H9 (cell line): ENCODE data around the gene PNKD. TPM values are rescaled to one million over a fixed set of nuclear protein-coding genes. Genes with fewer than 3 reads are reported as not detected.

Experiments used
- DNase-seq: peaks from one replicate; pipeline ENCODE4 v3.0.0-alpha.2; 2017
- H2AFZ ChIP-seq: one replicate; pipeline ENCODE4 v1.6.1; 2013; ENCODE audit warnings: mild to moderate bottlenecking, low read length, control low read depth, moderate library complexity
- H2AK5ac ChIP-seq: 2 replicates; pipeline ENCODE4 v1.6.1; 2013; ENCODE audit warnings: low read length, control low read depth, mixed read lengths; ENCODE audit not compliant: insufficient read length
- H2BK120ac ChIP-seq: one replicate; pipeline ENCODE4 v1.6.1; 2013; ENCODE audit warnings: low read depth, mild to moderate bottlenecking, low read length, control low read depth, inconsistent platforms; ENCODE audit not compliant: poor library complexity, severe bottlenecking
- H2BK12ac ChIP-seq: 2 replicates; pipeline ENCODE4 v1.6.1; 2013; ENCODE audit warnings: low read length, control low read depth, mixed read lengths, low read depth; ENCODE audit not compliant: insufficient read length
- H2BK15ac ChIP-seq: 2 replicates; pipeline ENCODE4 v1.6.1; 2013; ENCODE audit warnings: low read depth, low read length, control low read depth
- H2BK20ac ChIP-seq: one replicate; pipeline ENCODE4 v1.6.1; 2013; ENCODE audit warnings: low read depth, mild to moderate bottlenecking, low read length, control low read depth, inconsistent platforms; ENCODE audit not compliant: poor library complexity, severe bottlenecking
- H2BK5ac ChIP-seq: 2 replicates; pipeline ENCODE4 v1.6.1; 2013; ENCODE audit warnings: low read length, control low read depth, mixed read lengths; ENCODE audit not compliant: insufficient read length
- H3K14ac ChIP-seq: 2 replicates; pipeline ENCODE4 v1.6.1; 2013; ENCODE audit warnings: low read length, control low read depth; ENCODE audit not compliant: insufficient read depth
- H3K18ac ChIP-seq: 2 replicates; pipeline ENCODE4 v1.6.1; 2013; ENCODE audit warnings: low read depth, mild to moderate bottlenecking, mixed read lengths, low read length, control low read depth; ENCODE audit not compliant: insufficient read length
- H3K23ac ChIP-seq: 2 replicates; pipeline ENCODE4 v1.6.1; 2013; ENCODE audit warnings: low read length, control low read depth, mixed read lengths, low read depth; ENCODE audit not compliant: insufficient read length
- H3K23me2 ChIP-seq: 2 replicates; pipeline ENCODE4 v1.6.1; 2013; ENCODE audit warnings: low read depth, mild to moderate bottlenecking, mixed read lengths, low read length, control low read depth; ENCODE audit not compliant: insufficient read length, poor library complexity, severe bottlenecking
- H3K27ac ChIP-seq: 2 replicates; pipeline ENCODE4 v1.5.1; 2013; ENCODE audit warnings: low read length, control low read depth, mixed read lengths, low read depth; ENCODE audit not compliant: insufficient read length
- H3K27me3 ChIP-seq: 2 replicates; pipeline ENCODE4 v1.6.1; 2013; ENCODE audit warnings: low read length, control low read depth, inconsistent platforms; ENCODE audit not compliant: insufficient read depth
- H3K4ac ChIP-seq: 2 replicates; pipeline ENCODE4 v1.6.1; 2013; ENCODE audit warnings: low read depth, mild to moderate bottlenecking, control low read depth, inconsistent platforms, low read length, moderate library complexity
- H3K4me1 ChIP-seq: 2 replicates; pipeline ENCODE4 v1.6.1; 2013; ENCODE audit warnings: low read length, control low read depth, inconsistent platforms; ENCODE audit not compliant: insufficient read depth
- H3K4me2 ChIP-seq: 2 replicates; pipeline ENCODE4 v1.6.1; 2013; ENCODE audit warnings: low read length, control low read depth, mixed read lengths; ENCODE audit not compliant: insufficient read length, insufficient read depth
- H3K56ac ChIP-seq: 2 replicates; pipeline ENCODE4 v1.6.1; 2013; ENCODE audit warnings: low read depth, mild to moderate bottlenecking, mixed read lengths, low read length, control low read depth; ENCODE audit not compliant: insufficient read length
- H3K79me1 ChIP-seq: 2 replicates; pipeline ENCODE4 v1.6.1; 2013; ENCODE audit warnings: low read depth, mild to moderate bottlenecking, moderate library complexity, low read length, control low read depth, inconsistent platforms; ENCODE audit not compliant: insufficient read depth, poor library complexity, severe bottlenecking
- H3K79me2 ChIP-seq: 2 replicates; pipeline ENCODE4 v1.6.1; 2013; ENCODE audit warnings: low read length, control low read depth, inconsistent platforms; ENCODE audit not compliant: insufficient read depth
- H3K9ac ChIP-seq: 2 replicates; pipeline ENCODE4 v1.6.1; 2013; ENCODE audit warnings: low read length, control low read depth, mixed read lengths; ENCODE audit not compliant: insufficient read length; ENCODE audit errors: extremely low read depth
- H3K9me3 ChIP-seq: one replicate; pipeline ENCODE4 v1.6.1; 2013; ENCODE audit warnings: low read depth, low read length, inconsistent platforms; ENCODE audit not compliant: control insufficient read depth
- H3T11ph ChIP-seq: one replicate; pipeline ENCODE4 v1.6.1; 2013; ENCODE audit warnings: mild to moderate bottlenecking, low read length, control low read depth, inconsistent platforms
- H4K20me1 ChIP-seq: one replicate; pipeline ENCODE4 v1.6.1; 2013; ENCODE audit not compliant: control insufficient read depth, insufficient read length, insufficient read depth
- H4K5ac ChIP-seq: 2 replicates; pipeline ENCODE4 v1.6.1; 2013; ENCODE audit warnings: low read depth, mild to moderate bottlenecking, mixed read lengths, low read length, control low read depth; ENCODE audit not compliant: insufficient read length
- H4K8ac ChIP-seq: replicated peaks from 2 replicates; pipeline ENCODE4 v1.6.1; 2013; ENCODE audit warnings: low read length, control low read depth, mixed read lengths, low read depth; ENCODE audit not compliant: insufficient read length
- H4K91ac ChIP-seq: 2 replicates; pipeline ENCODE4 v1.6.1; 2013; ENCODE audit warnings: low read depth, mild to moderate bottlenecking, moderate library complexity, mixed read lengths, low read length, control low read depth; ENCODE audit not compliant: insufficient read length
- H3K27ac Mint-ChIP-seq, 3 experiments: 2 replicates in 2 of 3; 3 replicates in 1 of 3; pipeline ENCODE4 v1.8.0; 2020 to 2021; ENCODE audit warnings: mixed read lengths in 3 of 3, mild to moderate bottlenecking in 1 of 3, moderate library complexity in 1 of 3
- H3K27me3 Mint-ChIP-seq: 2 replicates; pipeline ENCODE4 v1.8.0; 2021; ENCODE audit warnings: low read depth, mild to moderate bottlenecking, moderate library complexity, mixed read lengths
- H3K36me3 Mint-ChIP-seq, 3 experiments: 2 replicates in 2 of 3; 3 replicates in 1 of 3; pipeline ENCODE4 v1.8.0; 2020 to 2021; ENCODE audit warnings: low read depth in 3 of 3, mixed read lengths in 3 of 3; ENCODE audit not compliant: insufficient read depth in 1 of 3
- H3K4me1 Mint-ChIP-seq, 2 experiments: 2 replicates each; pipeline ENCODE4 v1.8.0; 2020; ENCODE audit warnings: mixed read lengths in 2 of 2
- H3K4me3 Mint-ChIP-seq, 2 experiments: 2 replicates in 1 of 2; 3 replicates in 1 of 2; pipeline ENCODE4 v1.8.0; 2020 to 2021; ENCODE audit warnings: mild to moderate bottlenecking in 2 of 2, mixed read lengths in 2 of 2, moderate library complexity in 1 of 2
- H3K9me3 Mint-ChIP-seq, 2 experiments: 2 replicates in 1 of 2; 3 replicates in 1 of 2; pipeline ENCODE4 v1.8.0; 2020; ENCODE audit warnings: mild to moderate bottlenecking in 2 of 2, mixed read lengths in 2 of 2, moderate library complexity in 1 of 2
- CTCF ChIP-seq: fragments of 200-600 bp; sonication (generic); conservative IDR thresholded peaks from 3 replicates; pipeline ENCODE4 v1.8.0; 2021; ENCODE audit warnings: antibody characterized with exemption, mild to moderate bottlenecking
- WGBS: extraction: QIAGEN DNeasy Blood & Tissue Kit; methylation state at CpG from one replicate; pipeline ENCODE4 v1.1.7; 2013; ENCODE audit warnings: missing lambda C conversion rate, low lambda C conversion rate, mixed read lengths; ENCODE audit not compliant: insufficient read length; ENCODE audit errors: extremely low coverage; 5-methylcytosine and 5-hydroxymethylcytosine counted together
- total RNA-seq: library from RNA; stranded (reverse); gene quantifications from 2 replicates; pipeline ENCODE4 v1.2.1, GENCODE V29; 2021

The PNKD gene
- total RNA-seq, 1 experiment from 2014 or later = 31.6 TPM

GRCh38 chr2:218223046-218223445 lies 47.3 kb upstream of the PNKD start:
- H3K4me1 Mint-ChIP-seq = peaks cover 21 to 23% of the 10 kb centered on the region in 2 experiments

More at GRCh38 chr2:218223046-218223445, 47.3 kb upstream of the PNKD start:
- H2AFZ ChIP-seq = no peak overlapping the region
- no peak overlapping the region for H4K5ac ChIP-seq
- no peak for TF ChIP-seq CTCF
- H3K9me3 ChIP-seq = no peaks in the 10 kb centered on the region
- H2BK12ac ChIP-seq = no peak overlapping the region
- no peak overlapping the region for H2BK120ac ChIP-seq
- no peak overlapping the region for H3K18ac ChIP-seq
- H3K79me2 ChIP-seq = peaks cover 44% of the 10 kb centered on the region
- no peak overlapping the region for H3K56ac ChIP-seq
- Mint-ChIP-seq H3K36me3 (peaks cover 5 to 52% (median 51%) of the 10 kb centered on the region in 3 experiments; a peak in 5 of 7 replicates), H3K9me3 (no peaks in the 10 kb centered on the region), H3K27ac (no peak overlapping the region), H3K27me3 (no peaks in the 10 kb centered on the region), H3K4me3 (no peak overlapping the region)
- 0 out of 2 replicates have a peak, but pooled peaks cover 3% of the 10 kb centered on the region for H3K4me1 ChIP-seq
- no peaks in the 10 kb centered on the region for H4K20me1 ChIP-seq
- no peak overlapping the region for H3K27ac ChIP-seq
- no peak overlapping the region for H3K23ac ChIP-seq
- no peaks in the 10 kb centered on the region for H3K27me3 ChIP-seq
- no peak overlapping the region for H3T11ph ChIP-seq
- H3K79me1 ChIP-seq = peaks cover 17% of the 10 kb centered on the region
- H4K91ac ChIP-seq = no peak overlapping the region
- no peak overlapping the region for H3K4ac ChIP-seq
- no peak overlapping the region for H3K9ac ChIP-seq
- H4K8ac ChIP-seq = no peak overlapping the region
- peaks cover 4% of the 10 kb centered on the region for H3K23me2 ChIP-seq
- H2BK15ac ChIP-seq = no peak overlapping the region
- H3K14ac ChIP-seq = no peak overlapping the region
- H2BK5ac ChIP-seq = no peak overlapping the region
- no peak for DNase-seq
- no peak overlapping the region for H2AK5ac ChIP-seq
- H3K4me2 ChIP-seq = no peak overlapping the region
- H2BK20ac ChIP-seq = no peak overlapping the region
- no CpG with 5 or more reads among the region's 5 CpGs for WGBS
